PFSK-1 (cell line): ENCODE results near the gene TRPM2.

Experiments used
- FOXP2 ChIP-seq: optimal IDR thresholded peaks from 2 replicates; pipeline ENCODE3; 2011; ENCODE audit warnings: borderline replicate concordance, control low read depth, inconsistent platforms; ENCODE audit not compliant: insufficient read depth; ENCODE audit errors: extremely low read length, extremely low read depth
- POLR2AphosphoS5 ChIP-seq: IDR thresholded peaks from 2 replicates; pipeline ENCODE4 v1.6.1; 2012; ENCODE audit warnings: low read depth, mild to moderate bottlenecking, control low read depth, low read length, moderate library complexity
- SIN3A ChIP-seq: IDR thresholded peaks from 2 replicates; pipeline ENCODE4 v1.6.1; 2012; ENCODE audit warnings: mild to moderate bottlenecking, low read length, moderate library complexity, borderline replicate concordance; ENCODE audit not compliant: insufficient read depth
- TAF1 ChIP-seq: IDR thresholded peaks from 2 replicates; pipeline ENCODE4 v1.6.1; 2012; ENCODE audit warnings: low read length, control low read depth, borderline replicate concordance; ENCODE audit not compliant: insufficient read depth
- TF ChIP-seq, protein P1 (sequence below), 2 experiments: IDR thresholded peaks; 2 replicates each; pipeline versions ENCODE4 v1.6.1 to v1.8.0; 2011 to 2012; ENCODE audit warnings: low read depth in 2 of 2, low read length in 2 of 2, control low read depth in 1 of 2, inconsistent platforms in 1 of 2, mild to moderate bottlenecking in 1 of 2, moderate library complexity in 1 of 2; ENCODE audit not compliant: insufficient read depth in 1 of 2

TRPM2 gene

DNA sequence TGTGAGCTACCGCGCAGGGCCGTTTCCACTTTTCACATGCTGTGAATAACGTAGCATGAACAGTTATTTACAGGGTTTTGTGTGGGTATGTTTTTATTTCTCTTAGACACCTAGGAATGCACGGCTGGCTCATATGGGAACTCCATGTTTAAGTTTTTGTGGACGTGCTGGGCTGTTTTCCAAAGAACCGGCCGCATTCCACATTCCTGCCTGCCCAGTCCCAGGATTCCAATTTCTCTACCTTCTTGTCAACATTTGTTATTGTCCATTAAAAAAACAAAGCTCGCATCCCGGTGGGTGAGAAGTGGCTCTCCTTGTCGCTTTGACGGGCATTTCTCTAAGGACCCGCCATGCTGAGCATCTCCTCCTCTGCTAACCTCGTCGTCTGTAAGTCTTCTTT is 54.8 kb downstream of the TRPM2 start:
- TF ChIP-seq SIN3A (no peak), POLR2AphosphoS5 (no peak), TAF1 (no peak), FOXP2 (no peak)
- TF ChIP-seq, protein P1, sequence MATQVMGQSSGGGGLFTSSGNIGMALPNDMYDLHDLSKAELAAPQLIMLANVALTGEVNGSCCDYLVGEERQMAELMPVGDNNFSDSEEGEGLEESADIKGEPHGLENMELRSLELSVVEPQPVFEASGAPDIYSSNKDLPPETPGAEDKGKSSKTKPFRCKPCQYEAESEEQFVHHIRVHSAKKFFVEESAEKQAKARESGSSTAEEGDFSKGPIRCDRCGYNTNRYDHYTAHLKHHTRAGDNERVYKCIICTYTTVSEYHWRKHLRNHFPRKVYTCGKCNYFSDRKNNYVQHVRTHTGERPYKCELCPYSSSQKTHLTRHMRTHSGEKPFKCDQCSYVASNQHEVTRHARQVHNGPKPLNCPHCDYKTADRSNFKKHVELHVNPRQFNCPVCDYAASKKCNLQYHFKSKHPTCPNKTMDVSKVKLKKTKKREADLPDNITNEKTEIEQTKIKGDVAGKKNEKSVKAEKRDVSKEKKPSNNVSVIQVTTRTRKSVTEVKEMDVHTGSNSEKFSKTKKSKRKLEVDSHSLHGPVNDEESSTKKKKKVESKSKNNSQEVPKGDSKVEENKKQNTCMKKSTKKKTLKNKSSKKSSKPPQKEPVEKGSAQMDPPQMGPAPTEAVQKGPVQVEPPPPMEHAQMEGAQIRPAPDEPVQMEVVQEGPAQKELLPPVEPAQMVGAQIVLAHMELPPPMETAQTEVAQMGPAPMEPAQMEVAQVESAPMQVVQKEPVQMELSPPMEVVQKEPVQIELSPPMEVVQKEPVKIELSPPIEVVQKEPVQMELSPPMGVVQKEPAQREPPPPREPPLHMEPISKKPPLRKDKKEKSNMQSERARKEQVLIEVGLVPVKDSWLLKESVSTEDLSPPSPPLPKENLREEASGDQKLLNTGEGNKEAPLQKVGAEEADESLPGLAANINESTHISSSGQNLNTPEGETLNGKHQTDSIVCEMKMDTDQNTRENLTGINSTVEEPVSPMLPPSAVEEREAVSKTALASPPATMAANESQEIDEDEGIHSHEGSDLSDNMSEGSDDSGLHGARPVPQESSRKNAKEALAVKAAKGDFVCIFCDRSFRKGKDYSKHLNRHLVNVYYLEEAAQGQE (IDR thresholded peaks at IDR 0.05; ENCODE audit: insufficient read depth in 1 of 2, low read depth in 2 of 2, low read length in 2 of 2), result no peak

DNA sequence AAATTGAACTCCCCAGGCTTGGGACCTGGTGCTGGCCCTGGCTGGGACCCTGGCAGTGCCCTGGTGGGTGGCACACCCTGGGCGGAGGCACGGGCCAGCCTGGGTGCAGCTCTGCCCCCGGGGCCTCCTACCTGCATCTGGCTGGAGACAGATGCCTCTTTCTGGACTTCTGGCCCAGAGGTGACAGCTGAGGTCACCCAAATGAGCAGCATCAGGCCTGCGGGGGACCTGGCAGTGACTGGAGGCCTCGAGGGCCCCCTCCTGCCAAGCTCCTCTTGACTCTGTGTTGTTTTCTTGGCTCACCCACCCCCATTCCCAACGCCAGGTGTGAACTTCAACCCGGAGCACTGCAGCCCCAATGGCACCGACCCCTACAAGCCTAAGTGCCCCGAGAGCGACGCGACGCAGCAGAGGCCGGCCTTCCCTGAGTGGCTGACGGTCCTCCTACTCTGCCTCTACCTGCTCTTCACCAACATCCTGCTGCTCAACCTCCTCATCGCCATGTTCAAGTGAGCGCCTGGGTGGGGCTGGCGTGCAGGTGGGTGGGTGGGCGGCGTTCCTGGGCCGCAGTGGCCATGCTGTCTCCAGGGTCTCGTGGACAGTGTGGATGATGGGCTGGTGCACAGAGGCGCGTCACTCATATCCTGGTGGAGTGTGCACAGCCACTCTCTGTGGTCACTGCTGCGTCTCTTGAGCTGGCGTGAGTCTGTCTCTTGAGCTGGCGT is 60.3 kb downstream of the TRPM2 start:
- TF ChIP-seq POLR2AphosphoS5, result no peak
- TF ChIP-seq TAF1, result no peak

DNA sequence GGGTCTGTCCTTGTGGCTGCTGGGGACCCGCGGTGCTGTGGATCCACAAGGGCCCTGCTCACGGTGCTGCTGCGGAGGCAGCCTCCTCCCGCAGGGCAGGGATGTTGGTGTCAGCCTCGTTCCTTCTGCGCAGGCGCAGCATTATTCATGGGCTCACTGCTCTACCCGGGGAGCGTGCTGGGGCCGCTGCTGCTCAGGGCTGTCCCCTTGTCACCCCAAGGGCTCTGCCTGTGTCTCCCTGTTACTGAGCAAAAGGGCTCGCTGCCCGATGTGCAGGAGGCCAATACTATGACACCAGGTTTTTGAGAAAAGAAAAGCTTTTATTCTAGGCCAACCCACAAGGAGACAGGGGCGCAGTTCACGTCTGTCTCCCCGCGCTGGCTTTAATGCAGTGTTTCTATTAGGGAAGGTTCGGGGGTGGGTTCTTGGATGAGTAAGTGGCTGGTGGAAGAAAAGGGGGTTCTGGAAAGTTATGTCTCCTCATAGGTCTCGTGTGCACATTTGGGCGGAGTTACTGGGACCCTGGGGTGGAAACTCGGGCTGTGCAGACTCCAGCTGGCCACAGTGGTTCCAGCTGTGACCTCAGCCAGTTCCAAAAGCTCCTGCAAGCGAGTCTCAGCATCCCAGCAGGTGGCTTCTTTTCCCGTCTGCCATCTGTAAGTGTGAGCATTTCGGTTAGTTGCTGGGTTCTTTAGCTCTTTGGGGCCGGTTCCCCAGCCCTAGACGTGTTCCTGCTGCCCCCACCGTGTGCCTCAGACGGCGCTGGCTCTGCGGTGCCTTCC is 61.1 kb downstream of the TRPM2 start:
- TF ChIP-seq SIN3A (no peak), POLR2AphosphoS5 (no peak)

DNA sequence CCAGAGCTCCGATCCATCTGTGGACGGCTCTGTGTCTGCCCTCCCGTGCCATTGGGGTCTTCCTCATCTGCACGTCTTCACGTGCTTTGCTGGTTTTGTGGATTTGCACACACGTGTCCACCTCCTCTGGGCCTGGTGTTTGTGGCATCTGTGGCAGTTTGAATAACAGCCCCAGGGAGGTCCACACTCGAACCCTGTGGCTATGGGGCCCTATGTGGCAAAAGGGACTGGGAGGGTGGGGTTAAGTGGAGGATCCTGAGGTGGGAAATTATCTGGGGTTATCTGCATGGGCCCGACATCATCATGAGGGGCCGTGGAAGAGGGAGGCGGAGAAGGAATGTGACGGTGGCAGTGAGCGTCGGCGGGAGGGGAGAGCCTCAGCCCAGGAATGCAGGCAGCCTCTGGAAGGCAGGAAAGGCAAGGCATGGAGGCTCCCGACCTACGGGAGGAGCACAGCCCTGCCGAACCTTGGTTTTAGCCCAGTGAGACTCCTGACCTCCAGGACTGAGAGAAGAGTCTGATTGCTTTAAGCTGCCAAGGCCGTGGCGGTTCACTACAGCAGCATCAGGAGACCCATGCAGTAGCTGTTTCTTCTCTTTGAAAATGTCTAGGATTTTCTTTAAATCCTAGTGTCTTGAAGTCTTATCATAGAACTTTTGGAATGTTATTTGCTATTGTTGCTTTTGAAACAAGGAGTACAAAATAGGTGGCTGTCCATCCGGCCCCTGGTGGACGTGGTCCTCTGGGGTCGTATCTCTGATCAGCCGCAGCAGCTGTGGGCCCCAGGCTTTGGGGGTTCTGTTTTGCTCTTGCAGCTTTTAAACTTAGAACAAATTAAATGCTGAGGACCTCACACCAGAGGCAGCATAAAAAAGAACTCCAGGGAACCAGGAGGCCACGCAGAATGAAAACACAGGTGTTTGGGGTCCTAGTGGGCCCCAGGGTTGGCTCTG is 61.9 kb downstream of the TRPM2 start:
- TF ChIP-seq TAF1, result no peak
- TF ChIP-seq SIN3A, result no peak
- no peak for TF ChIP-seq POLR2AphosphoS5
- TF ChIP-seq, protein P1 (IDR thresholded peaks at IDR 0.05; ENCODE audit: insufficient read depth in 1 of 2, low read depth in 2 of 2, low read length in 2 of 2), result no peak
- TF ChIP-seq FOXP2, result no peak

DNA sequence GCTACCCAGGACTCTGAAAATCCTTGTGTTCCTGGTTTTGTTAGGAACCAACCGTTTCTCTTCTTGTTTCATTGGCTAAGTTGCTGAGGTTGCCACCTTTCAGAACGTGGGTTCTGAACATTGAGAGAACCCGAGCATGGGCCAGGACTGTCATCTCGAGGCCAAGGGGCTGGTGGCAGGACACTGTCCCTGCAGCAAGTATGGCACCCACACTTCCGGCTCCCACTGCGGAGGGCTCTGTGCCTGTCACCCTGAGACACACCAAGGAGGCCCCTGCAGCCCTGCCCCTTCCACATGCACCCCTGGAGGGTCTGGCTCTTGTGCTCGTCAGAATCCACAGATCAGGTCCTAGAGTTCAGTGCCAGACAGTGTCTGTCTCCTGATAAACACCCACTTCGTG is 62.8 kb downstream of the TRPM2 start:
- no peak for TF ChIP-seq SIN3A
- TF ChIP-seq POLR2AphosphoS5, result no peak
- no peak for TF ChIP-seq FOXP2
- TF ChIP-seq, protein P1 (IDR thresholded peaks at IDR 0.05; ENCODE audit: insufficient read depth in 1 of 2, low read depth in 2 of 2, low read length in 2 of 2), result no peak
- no peak for TF ChIP-seq TAF1
